Omental fat pad (tissue), 4 donors: ENCODE results near the gene WFIKKN2. TPM values are rescaled to one million over a fixed set of nuclear protein-coding genes. Genes with fewer than 3 reads are reported as not detected.

ENCODE experiments used
- ATAC-seq: fragments of 150-250 bp; one replicate; pipeline ENCODE4 v1.9.1; 2016; ENCODE audit warnings: mild to moderate bottlenecking, moderate library complexity; ENCODE audit not compliant: low FRiP score
- DNase-seq: peaks from one replicate; pipeline ENCODE4 v3.0.0-alpha.2; 2019; ENCODE audit warnings: low spot score
- CTCF ChIP-seq, 3 donors: fragments of 450-650 bp; IDR thresholded peaks; one replicate each; pipeline ENCODE4 v1.5.1; 2016 to 2017; ENCODE audit warnings: antibody characterized with exemption in 3 of 3, mild to moderate bottlenecking in 3 of 3, moderate library complexity in 2 of 3
- total RNA-seq, 4 donors: library from RNA; depleted of rRNA; stranded (reverse); fragments of >200 nt; gene quantifications; one replicate each; pipeline ENCODE4 v1.1.0, GENCODE V29; 2016

Gene WFIKKN2
- total RNA-seq, 4 donors from 2014 or later = 0.09 to 0.24 TPM; not detected in 2

DNA sequence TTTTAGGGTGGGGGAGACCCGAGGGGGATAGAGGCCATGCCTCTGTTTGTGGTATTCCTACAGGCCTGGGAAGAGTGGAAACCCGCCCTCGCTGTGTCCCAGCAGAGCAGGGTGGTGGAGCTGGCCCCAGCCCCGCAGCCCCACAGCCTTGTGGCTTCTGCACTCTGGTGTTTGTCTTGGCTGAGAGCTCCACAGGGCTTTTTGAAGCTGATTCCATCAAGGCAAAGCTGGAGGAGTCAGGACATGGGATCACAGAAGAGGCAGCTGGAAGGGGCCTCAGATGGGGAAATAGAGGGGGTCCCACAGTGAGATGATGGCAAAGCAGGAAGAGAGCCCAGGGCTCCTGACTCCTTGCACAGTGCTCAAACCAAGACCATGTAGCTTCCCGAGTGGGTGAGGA lies 5.0 kb upstream of the WFIKKN2 start:
- ATAC-seq = no peak
- no peak for TF ChIP-seq CTCF (IDR thresholded peaks at IDR 0.05)

GRCh38 chr17:50830994-50831393 lies 4.4 kb upstream of the WFIKKN2 start:
- TF ChIP-seq CTCF (IDR thresholded peaks at IDR 0.05) = no peak
- no peak for DNase-seq
- ATAC-seq = no peak

More for the DNA sequence above, 5.0 kb upstream of the WFIKKN2 start:
- no peak for DNase-seq

GRCh38 chr17:50831471-50831928 lies 3.9 kb upstream of the WFIKKN2 start:
- no peak for TF ChIP-seq CTCF (IDR thresholded peaks at IDR 0.05)
- DNase-seq = no peak
- ATAC-seq = no peak

DNA sequence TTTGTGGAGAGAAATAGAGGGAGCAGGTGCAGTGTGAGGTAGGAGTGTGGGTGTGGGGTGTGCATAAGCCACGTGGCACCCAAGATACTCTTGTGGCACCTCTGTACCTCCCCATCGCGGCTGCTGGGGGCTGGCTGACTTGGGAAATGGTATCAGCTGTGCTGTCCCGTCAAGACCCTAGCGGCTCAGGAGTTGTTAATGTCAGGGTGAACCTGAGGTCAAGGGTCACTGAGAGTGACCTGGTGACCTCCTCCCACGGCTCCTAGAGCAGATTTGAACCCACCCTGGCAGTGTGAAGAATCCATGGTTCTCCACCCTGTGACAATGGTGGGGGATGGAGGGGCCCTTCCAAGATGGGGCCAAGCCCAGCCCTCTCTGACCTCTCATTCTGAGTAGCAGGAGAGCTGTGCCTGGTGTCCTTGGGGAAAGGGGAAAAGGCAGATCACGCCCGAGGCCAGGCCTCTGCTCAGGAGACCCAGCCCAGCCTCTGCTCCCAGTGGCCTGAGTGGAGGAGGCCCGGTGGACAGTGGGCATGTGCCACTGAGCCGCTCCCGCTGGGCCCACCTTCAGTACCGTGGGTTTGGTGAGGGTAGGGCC lies 3.0 kb upstream of the WFIKKN2 start:
- TF ChIP-seq CTCF (IDR thresholded peaks at IDR 0.05) = no peak
- ATAC-seq (no peak), DNase-seq (no peak)

DNA sequence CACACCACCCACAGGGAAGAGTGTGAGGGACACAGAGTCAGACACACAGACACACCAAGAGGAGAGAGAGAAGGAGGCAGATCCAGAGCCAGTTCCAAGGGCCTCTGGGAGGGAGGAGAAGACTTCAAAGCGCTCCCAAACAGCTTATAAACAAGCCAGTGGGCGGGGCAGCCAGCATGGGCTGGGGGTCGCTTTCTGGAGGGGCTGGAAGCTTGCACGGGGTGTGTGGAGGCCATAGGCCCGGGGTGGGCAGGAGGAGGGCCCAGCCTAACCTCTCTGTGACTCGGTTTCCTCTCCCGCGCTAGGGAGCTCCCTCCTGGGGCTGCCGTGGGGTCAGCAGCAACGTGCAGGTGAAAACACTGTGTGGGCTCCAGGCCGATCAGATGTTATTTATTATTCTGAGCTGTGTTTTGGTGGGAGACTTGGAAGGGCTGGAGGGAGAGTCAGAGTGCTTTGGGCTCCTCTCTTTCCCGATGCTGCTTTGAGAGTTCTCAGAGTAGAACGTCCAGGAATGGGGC lies 2.5 kb upstream of the WFIKKN2 start:
- DNase-seq (no peak), ATAC-seq (no peak)
- no peak for TF ChIP-seq CTCF (IDR thresholded peaks at IDR 0.05)

GRCh38 chr17:50833510-50834428 lies 1.6 kb upstream of the WFIKKN2 start:
- TF ChIP-seq CTCF (IDR thresholded peaks at IDR 0.05) = no peak
- no peak for ATAC-seq
- DNase-seq = no peak
